ENCODE measurements around the gene SPOCK2.

DNA sequence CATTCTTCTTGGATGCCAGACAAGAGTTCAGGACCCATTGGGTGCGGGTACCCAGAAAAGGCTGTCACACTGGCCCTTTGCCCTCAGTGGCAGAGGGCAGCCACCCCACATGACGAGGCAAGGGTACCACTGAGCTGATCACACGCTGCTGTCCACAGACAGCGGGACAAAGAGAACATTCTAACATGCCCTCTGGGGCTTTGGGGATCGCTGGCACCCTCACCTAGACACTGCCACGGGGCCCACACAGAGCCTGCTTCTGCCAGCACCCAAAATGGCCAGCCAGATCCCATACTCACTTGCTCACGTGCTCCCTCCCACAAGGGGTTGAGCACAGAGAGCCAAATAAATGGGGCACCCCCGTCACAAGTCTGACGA, 16.7 kb upstream of the SPOCK2 start:
- TF ChIP-seq CTCF (IDR thresholded peaks at IDR 0.05) (no peak), POLR2A (IDR thresholded peaks at IDR 0.05) (no peak)
